Measurements from ENCODE around the gene NUMBL.
A peak's percentile ranks its signal among the peaks of the same experiment; 100 is the strongest.
"Not testable (repeated sequence)": the region's sequence is repeated elsewhere in the genome, so short reads cannot be mapped to it uniquely, and the experiment has no call there.

NUMBL gene

DNA sequence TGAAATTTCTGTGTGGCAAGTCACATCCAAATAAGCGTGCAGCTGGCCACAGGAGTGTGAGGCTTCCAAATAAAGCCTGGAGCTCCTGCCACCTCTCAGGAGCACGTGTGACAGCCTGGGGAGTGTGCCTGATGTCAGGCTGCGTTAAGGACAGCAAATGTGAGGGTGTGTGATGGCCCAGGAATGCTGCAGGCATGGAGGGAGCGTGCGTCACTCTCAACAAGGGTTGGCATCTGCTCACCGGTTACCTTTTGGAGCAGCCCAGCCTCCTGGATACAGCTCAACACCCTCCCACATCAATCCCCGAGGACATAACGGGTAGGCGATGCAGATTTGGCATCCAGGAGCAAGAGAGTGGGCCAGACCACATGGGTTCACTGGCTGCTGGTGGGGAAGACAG lies 19.0 kb downstream of the NUMBL start:
- Mint-ChIP-seq H3K27me3 (ENCODE audit: low read depth) (no peaks in the 10 kb centered on the region), H3K9me3 (no peaks in the 10 kb centered on the region), H3K4me3 (no peak overlapping the region)

GRCh38 chr19:40668991-40669614 lies 21.3 kb downstream of the NUMBL start:
- Mint-ChIP-seq H3K9me3 (no peaks in the 10 kb centered on the region), H3K27ac (no peak overlapping the region), H3K27me3 (ENCODE audit: low read depth) (no peaks in the 10 kb centered on the region)

More for the DNA sequence above, 19.0 kb downstream of the NUMBL start:
- peaks cover 27% of the 10 kb centered on the region for H3K36me3 Mint-ChIP-seq (ENCODE audit: low read depth)
- H3K4me1 Mint-ChIP-seq (ENCODE audit: low read depth): peaks cover 6% of the 10 kb centered on the region
- H3K27ac Mint-ChIP-seq: no peak overlapping the region

GRCh38 chr19:40667602-40668001 lies 22.8 kb downstream of the NUMBL start:
- no peak overlapping the region for H3K4me3 Mint-ChIP-seq

More at GRCh38 chr19:40668991-40669614, 21.3 kb downstream of the NUMBL start:
- Mint-ChIP-seq H3K36me3 (ENCODE audit: low read depth) (peaks cover 27% of the 10 kb centered on the region), H3K4me3 (no peak overlapping the region), H3K4me1 (ENCODE audit: low read depth) (peaks cover 7% of the 10 kb centered on the region)

GRCh38 chr19:40666803-40667438 lies 23.5 kb downstream of the NUMBL start:
- no peak overlapping the region for H3K4me3 Mint-ChIP-seq
- no peaks in the 10 kb centered on the region for H3K27me3 Mint-ChIP-seq (ENCODE audit: low read depth)
- H3K27ac Mint-ChIP-seq: peak overlapping the region; percentile 20

More at GRCh38 chr19:40667602-40668001, 22.8 kb downstream of the NUMBL start:
- no peaks in the 10 kb centered on the region for H3K9me3 Mint-ChIP-seq
- H3K27me3 Mint-ChIP-seq (ENCODE audit: low read depth): no peaks in the 10 kb centered on the region
- peaks cover 12% of the 10 kb centered on the region for H3K4me1 Mint-ChIP-seq (ENCODE audit: low read depth)
- peaks cover 27% of the 10 kb centered on the region for H3K36me3 Mint-ChIP-seq (ENCODE audit: low read depth)
- H3K27ac Mint-ChIP-seq: no peak overlapping the region

DNA sequence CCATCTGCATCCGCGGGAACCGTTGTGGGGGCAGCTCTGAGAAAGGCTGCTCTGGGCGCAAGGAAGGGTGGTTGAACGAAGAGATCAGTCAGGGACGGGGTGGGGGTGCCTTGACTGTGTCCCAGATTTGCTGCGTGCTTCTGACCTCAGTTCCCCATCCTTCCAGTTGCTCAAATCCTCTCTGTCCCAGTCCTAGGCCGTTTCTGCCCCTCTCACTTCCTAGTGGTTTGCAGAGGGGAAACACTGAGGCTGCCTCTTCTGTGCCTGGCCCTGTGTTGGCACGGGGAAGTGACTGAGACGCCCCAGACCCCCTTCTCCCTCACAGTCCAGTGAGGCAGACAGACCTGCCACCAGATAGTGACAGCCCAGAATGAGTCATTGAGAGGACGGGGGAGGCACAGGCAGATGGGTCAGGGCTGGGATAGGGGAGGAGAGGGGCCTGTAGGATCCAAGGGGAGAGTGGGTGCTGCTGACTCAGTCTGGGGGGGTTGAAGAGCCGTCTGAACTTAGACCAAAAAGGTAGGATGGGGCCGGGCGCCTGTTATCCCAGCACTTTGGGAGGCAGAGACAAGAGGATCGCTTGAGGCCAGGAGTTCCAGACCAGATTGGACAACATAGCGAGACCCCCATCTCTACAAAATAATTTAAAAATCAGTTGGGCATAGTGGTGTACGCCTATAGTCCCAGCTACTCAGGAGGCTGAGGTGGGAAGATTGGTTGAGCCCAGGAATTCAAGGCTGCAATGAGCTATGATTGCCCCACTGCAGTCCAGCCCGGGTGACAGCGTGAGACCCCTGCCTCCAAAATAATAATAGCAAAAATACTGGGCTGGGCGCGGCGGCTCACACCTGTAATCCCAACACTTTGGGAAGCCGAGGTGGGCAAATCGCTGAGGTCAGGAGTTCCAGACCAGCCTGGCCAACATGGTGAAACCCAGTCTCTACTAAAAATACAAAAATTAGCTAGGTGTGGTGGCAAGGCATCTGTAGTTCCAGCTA lies 26.5 kb downstream of the NUMBL start:
- Mint-ChIP-seq H3K9me3 (no peaks in the 10 kb centered on the region), H3K27me3 (ENCODE audit: low read depth) (peaks cover 3% of the 10 kb centered on the region), H3K27ac (peak overlapping the region; percentile 76), H3K4me3 (peak overlapping the region; percentile 83), H3K4me1 (ENCODE audit: low read depth) (peaks cover 12% of the 10 kb centered on the region), H3K36me3 (ENCODE audit: low read depth) (peaks cover 10% of the 10 kb centered on the region)

More at GRCh38 chr19:40666803-40667438, 23.5 kb downstream of the NUMBL start:
- Mint-ChIP-seq H3K9me3 (no peaks in the 10 kb centered on the region), H3K4me1 (ENCODE audit: low read depth) (peaks cover 12% of the 10 kb centered on the region), H3K36me3 (ENCODE audit: low read depth) (peaks cover 27% of the 10 kb centered on the region)

DNA sequence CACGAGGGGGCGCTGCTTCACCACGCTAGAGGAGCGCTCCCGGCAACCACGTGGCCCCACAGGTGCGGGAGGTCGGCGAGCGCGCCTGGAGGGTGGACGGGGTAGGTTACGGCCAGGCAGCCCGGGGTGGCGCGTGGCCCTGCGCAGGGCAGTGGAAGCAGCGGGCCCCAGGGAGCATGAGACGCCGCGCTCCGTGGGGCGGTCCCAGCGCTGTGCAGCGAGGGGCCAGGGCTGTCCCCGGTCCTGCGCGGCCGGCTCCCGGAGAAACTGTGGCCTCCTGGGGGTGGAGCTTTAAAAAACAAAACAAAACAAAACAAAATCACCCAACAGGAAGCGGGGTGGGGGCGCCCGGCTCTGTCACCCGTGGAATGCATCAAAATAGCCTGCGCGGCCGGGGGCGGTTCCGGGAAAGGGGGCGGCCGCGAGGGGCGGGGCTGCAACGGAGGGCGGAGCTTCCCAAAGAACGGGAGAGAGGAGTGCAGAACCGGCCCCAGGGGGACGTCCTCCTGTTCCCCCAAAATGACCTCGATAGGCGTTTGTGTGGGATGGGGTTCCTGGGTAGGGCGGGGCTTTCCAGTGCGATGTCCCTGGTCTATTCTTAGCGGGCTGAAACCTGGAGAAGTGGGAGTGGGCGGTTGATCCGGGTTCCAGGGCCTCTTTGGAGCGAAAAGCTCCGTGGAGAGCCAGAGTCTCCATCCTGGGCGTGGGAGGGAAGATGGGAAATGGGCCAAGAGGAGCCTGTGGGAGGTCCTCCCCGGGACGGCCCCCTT lies 27.3 kb downstream of the NUMBL start:
- Mint-ChIP-seq H3K36me3 (ENCODE audit: low read depth) (peaks cover 5% of the 10 kb centered on the region), H3K27me3 (ENCODE audit: low read depth) (peaks cover 3% of the 10 kb centered on the region), H3K4me3 (peak overlapping the region; percentile 83), H3K9me3 (no peaks in the 10 kb centered on the region), H3K4me1 (ENCODE audit: low read depth) (peaks cover 12% of the 10 kb centered on the region), H3K27ac (peak overlapping the region; percentile 82)

DNA sequence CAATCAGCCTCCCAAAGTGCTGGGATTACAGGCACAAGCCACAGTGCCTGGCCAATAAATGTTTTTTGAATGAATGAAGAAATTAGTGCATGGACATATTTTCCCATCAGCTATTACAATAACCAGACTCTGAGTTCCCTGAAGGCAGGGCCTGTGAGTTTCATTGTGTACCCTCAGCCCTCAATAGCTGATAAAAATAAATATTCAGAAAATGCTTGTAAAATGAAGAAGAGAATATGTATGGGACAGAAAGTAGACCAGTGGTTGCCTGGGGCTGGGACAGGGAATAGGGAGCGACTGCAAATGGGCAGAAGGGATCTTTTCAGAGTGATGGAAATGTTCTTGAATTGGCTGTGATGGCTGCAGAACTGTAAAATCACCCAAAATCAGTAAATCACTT lies 28.8 kb downstream of the NUMBL start:
- Mint-ChIP-seq H3K4me3 (no peak overlapping the region), H3K9me3 (no peaks in the 10 kb centered on the region), H3K27me3 (ENCODE audit: low read depth) (peaks cover 3% of the 10 kb centered on the region), H3K4me1 (ENCODE audit: low read depth) (peaks cover 7% of the 10 kb centered on the region), H3K36me3 (ENCODE audit: low read depth) (no peaks in the 10 kb centered on the region), H3K27ac (peak overlapping the region; percentile 5)

DNA sequence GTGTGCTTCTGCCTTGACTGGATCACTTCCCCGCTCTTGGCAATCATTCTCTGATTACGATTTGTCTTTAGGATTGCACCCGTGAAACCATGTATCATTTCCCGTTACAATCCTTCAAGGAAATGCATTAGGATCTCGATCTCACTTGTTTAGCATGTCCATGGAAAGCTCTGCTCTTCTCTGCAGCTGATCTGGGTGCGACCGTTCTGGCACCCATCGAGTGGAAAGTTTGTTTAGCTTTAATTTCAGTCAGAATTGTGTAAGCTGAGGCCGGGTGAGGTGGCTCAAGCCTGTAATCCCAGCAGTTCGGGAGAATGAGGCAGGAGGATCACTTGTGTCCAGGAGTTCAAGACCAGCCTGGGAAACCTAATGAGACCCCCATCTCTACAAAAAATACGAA lies 30.9 kb downstream of the NUMBL start:
- Mint-ChIP-seq H3K9me3 (no peaks in the 10 kb centered on the region), H3K27ac (no peak overlapping the region), H3K4me3 (no peak overlapping the region), H3K27me3 (ENCODE audit: low read depth) (peaks cover 3% of the 10 kb centered on the region), H3K4me1 (ENCODE audit: low read depth) (peaks cover 5% of the 10 kb centered on the region), H3K36me3 (ENCODE audit: low read depth) (no peaks in the 10 kb centered on the region)

DNA sequence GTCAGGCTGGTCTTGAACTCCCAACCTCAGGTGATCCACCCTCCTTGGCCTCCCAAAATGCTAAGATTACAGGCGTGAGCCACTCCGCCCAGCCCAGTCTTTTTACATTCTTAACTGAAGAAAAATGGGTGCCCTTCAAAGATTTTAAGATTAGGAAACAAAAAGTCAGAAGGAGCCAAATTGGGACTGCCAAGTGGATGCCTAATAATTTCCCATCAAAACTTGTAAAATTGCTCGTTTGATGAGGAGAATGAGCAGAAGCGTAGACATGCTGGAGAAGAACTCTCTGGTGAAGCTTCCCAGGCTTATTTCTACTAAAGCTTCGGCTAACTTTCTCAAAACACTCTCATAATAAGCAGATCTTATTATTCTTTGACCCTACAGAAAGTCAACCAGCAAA lies 31.3 kb downstream of the NUMBL start:
- Mint-ChIP-seq H3K4me1 (ENCODE audit: low read depth) (peaks cover 5% of the 10 kb centered on the region), H3K27me3 (ENCODE audit: low read depth) (peaks cover 3% of the 10 kb centered on the region), H3K27ac (no peak overlapping the region), H3K4me3 (no peak overlapping the region), H3K36me3 (ENCODE audit: low read depth) (no peaks in the 10 kb centered on the region), H3K9me3 (no peaks in the 10 kb centered on the region)

DNA sequence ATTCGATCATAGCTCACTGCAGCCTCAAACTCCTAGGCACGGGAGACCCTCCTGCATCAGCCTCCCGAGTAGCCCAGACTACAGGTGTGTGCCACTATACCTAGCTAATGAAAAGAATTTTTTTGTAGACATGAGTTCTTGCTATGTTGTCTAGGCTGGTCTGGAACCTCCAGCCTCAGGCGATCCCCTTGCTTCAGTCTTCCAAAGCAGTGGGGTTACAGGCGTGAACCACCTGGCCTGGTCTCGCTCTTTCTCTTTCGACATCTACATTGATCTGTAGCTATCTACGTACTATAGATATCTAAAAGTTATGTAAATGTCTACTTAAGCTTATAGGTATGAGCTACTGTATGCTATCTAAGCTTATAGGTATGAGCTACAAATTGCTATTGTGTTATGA lies 32.4 kb downstream of the NUMBL start:
- H3K27me3 Mint-ChIP-seq (ENCODE audit: low read depth): peaks cover 3% of the 10 kb centered on the region
- no peak overlapping the region for H3K4me3 Mint-ChIP-seq
- no peaks in the 10 kb centered on the region for H3K4me1 Mint-ChIP-seq (ENCODE audit: low read depth)
- H3K36me3 Mint-ChIP-seq (ENCODE audit: low read depth): no peaks in the 10 kb centered on the region
- H3K9me3 Mint-ChIP-seq: no peaks in the 10 kb centered on the region
- H3K27ac Mint-ChIP-seq: no peak overlapping the region

- not testable (repeated sequence) for H3K27ac Mint-ChIP-seq; H3K27me3 Mint-ChIP-seq (ENCODE audit: low read depth); H3K36me3 Mint-ChIP-seq (ENCODE audit: low read depth); H3K4me1 Mint-ChIP-seq (ENCODE audit: low read depth); H3K9me3 Mint-ChIP-seq; H3K4me3 Mint-ChIP-seq
Observed at GRCh38 chr19:40655684-40656083, 34.8 kb downstream of the NUMBL start.

DNA sequence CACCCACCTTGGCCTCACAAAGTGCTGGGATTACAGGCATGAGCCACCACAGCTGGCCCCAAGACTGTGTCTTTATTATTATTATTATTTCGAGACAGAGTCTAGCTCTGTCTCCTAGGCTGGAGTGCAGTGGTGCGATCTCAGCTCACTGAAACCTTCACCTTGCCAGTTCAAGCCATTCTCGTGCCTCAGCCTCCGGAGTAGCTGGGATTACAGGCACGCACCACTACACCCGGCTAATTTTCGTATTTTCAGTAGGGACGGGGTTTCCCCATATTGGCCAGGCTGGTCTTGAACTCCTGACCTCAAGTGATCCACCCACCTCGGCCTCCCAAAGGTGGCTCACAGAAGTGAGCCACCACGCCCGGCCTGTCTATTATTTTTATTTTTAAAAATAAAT lies 38.1 kb downstream of the NUMBL start:
- not testable (repeated sequence) for H3K27ac Mint-ChIP-seq

GRCh38 chr19:40650749-40651305 lies 39.6 kb downstream of the NUMBL start:
- Mint-ChIP-seq H3K27ac (no peak overlapping the region), H3K36me3 (ENCODE audit: low read depth) (no peaks in the 10 kb centered on the region), H3K27me3 (ENCODE audit: low read depth) (peaks cover 3% of the 10 kb centered on the region), H3K4me1 (ENCODE audit: low read depth) (no peaks in the 10 kb centered on the region), H3K4me3 (no peak overlapping the region), H3K9me3 (no peaks in the 10 kb centered on the region)

More for the DNA sequence above, 38.1 kb downstream of the NUMBL start:
- H3K4me3 Mint-ChIP-seq; H3K27me3 Mint-ChIP-seq (ENCODE audit: low read depth); H3K36me3 Mint-ChIP-seq (ENCODE audit: low read depth); H3K4me1 Mint-ChIP-seq (ENCODE audit: low read depth); H3K9me3 Mint-ChIP-seq: not testable (repeated sequence)

Measured in T-helper 1 cell treated with Interleukin-12 subunit alpha and Interleukin-12 subunit beta and Interleukin-4 antibody, amounts not matched to agents 30 μg/mL and 1 μg/mL, for 36 hours (primary cell).